ENCODE data around the gene PSMA1.

- TF ChIP-seq CTCF (IDR thresholded peaks at IDR 0.05; ENCODE audit: low read length): no peak
- no peak for TF ChIP-seq EZH2phosphoT487 (IDR thresholded peaks at IDR 0.05; ENCODE audit: low read length)
- TF ChIP-seq EZH2 (optimal IDR thresholded peaks at IDR 0.05; ENCODE audit: low read depth, low read length): no peak
Observed at GRCh38 chr11:14522245-14522644, 2.1 kb upstream of the PSMA1 start.
